Natural killer cell (primary cell): ENCODE measurements around the gene RREB1. TPM values are rescaled to one million over a fixed set of nuclear protein-coding genes. Genes with fewer than 3 reads are reported as not detected.

ENCODE experiments used
- ATAC-seq, 3 donors: fragments of 150-1000 bp in 2 of 3; fragments of 200-7000 bp in 1 of 3; cut with Tn5 transposase; 1 replicate in 1 of 3; 2 replicates in 2 of 3; pipeline ENCODE4 v1.10.0; 2021; ENCODE audit warnings: mild to moderate bottlenecking in 2 of 3, moderate library complexity in 2 of 3
- DNase-seq, 2 donors: peaks; one replicate each; pipeline versions ENCODE4 v3.0.0 to v3.0.0-alpha.2; 2013 to 2021; ENCODE audit warnings: mixed read lengths in 1 of 2
- H3K27ac ChIP-seq: one replicate; pipeline ENCODE4 v1.5.1; 2013; ENCODE audit warnings: mild to moderate bottlenecking, low read length
- H3K27me3 ChIP-seq: one replicate; pipeline ENCODE4 v1.6.1; 2013; ENCODE audit warnings: low read length; ENCODE audit not compliant: control insufficient read depth, insufficient read depth
- H3K36me3 ChIP-seq: one replicate; pipeline ENCODE4 v1.6.1; 2013; ENCODE audit warnings: low read length; ENCODE audit not compliant: control insufficient read depth, insufficient read depth
- H3K4me1 ChIP-seq: one replicate; pipeline ENCODE4 v1.6.1; 2013; ENCODE audit warnings: low read length; ENCODE audit not compliant: control insufficient read depth, insufficient read depth
- H3K4me3 ChIP-seq: one replicate; pipeline ENCODE4 v1.5.1; 2013; ENCODE audit warnings: low read length
- H3K9me3 ChIP-seq: one replicate; pipeline ENCODE4 v1.6.1; 2013; ENCODE audit warnings: low read length; ENCODE audit not compliant: control insufficient read depth, insufficient read depth
- H3K27ac Mint-ChIP-seq, 2 donors: one replicate each; pipeline ENCODE4 v1.8.0; 2022; ENCODE audit warnings: mild to moderate bottlenecking in 2 of 2, mixed read lengths in 2 of 2, moderate library complexity in 1 of 2
- H3K27me3 Mint-ChIP-seq, 2 donors: one replicate each; pipeline ENCODE4 v1.8.0; 2022; ENCODE audit warnings: low read depth in 2 of 2, mixed read lengths in 2 of 2
- H3K36me3 Mint-ChIP-seq: one replicate; pipeline ENCODE4 v1.8.0; 2022; ENCODE audit warnings: mixed read lengths
- H3K4me1 Mint-ChIP-seq, 2 donors: one replicate each; pipeline ENCODE4 v1.8.0; 2022; ENCODE audit warnings: mixed read lengths in 2 of 2
- H3K4me3 Mint-ChIP-seq: one replicate; pipeline ENCODE4 v1.8.0; 2022; ENCODE audit warnings: mild to moderate bottlenecking, moderate library complexity, mixed read lengths
- H3K9me3 Mint-ChIP-seq, 2 donors: one replicate each; pipeline ENCODE4 v1.8.0; 2022; ENCODE audit warnings: mixed read lengths in 2 of 2
- WGBS: methylation state at CpG from one replicate; pipeline ENCODE4 v1.1.7; 2013; ENCODE audit warnings: missing lambda C conversion rate; ENCODE audit not compliant: insufficient coverage; 5-methylcytosine and 5-hydroxymethylcytosine counted together
- intact Hi-C: fragments of 100-400 bp; cut with micrococcal nuclease; formaldehyde crosslinking; loops from one replicate; pipeline ENCODE4 v1.14.2; 2022
- total RNA-seq, 4 donors: library from RNA; stranded (reverse); fragments of 120-200 nt in 1 of 4; gene quantifications; one replicate each; pipeline versions ENCODE4 v1.2.3 to v1.2.4, GENCODE V29; 2013 to 2022
- TF ChIP-seq, protein P1 (sequence below): fragments of 200-600 bp; IDR thresholded peaks from one replicate; pipeline ENCODE4 v1.8.0; 2022; ENCODE audit warnings: antibody characterized with exemption

RREB1 gene
- total RNA-seq, 3 donors from 2014 or later (not counting 1 experiment from before 2014, with no cell fraction given): 42.2 to 51.8 (median 44.0) TPM

GRCh38 chr6:7129784-7130569 is 22.2 kb downstream of the RREB1 start:
- 80% methylated on average over 9 of the region's 9 CpGs for WGBS
- TF ChIP-seq, protein P1, sequence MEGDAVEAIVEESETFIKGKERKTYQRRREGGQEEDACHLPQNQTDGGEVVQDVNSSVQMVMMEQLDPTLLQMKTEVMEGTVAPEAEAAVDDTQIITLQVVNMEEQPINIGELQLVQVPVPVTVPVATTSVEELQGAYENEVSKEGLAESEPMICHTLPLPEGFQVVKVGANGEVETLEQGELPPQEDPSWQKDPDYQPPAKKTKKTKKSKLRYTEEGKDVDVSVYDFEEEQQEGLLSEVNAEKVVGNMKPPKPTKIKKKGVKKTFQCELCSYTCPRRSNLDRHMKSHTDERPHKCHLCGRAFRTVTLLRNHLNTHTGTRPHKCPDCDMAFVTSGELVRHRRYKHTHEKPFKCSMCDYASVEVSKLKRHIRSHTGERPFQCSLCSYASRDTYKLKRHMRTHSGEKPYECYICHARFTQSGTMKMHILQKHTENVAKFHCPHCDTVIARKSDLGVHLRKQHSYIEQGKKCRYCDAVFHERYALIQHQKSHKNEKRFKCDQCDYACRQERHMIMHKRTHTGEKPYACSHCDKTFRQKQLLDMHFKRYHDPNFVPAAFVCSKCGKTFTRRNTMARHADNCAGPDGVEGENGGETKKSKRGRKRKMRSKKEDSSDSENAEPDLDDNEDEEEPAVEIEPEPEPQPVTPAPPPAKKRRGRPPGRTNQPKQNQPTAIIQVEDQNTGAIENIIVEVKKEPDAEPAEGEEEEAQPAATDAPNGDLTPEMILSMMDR: no peak
- peak in 2 of 3 donors; percentile 42 to 48 for ATAC-seq
- H3K4me1 Mint-ChIP-seq: peaks cover 44 to 68% of the 10 kb centered on the region in 2 donors
- Histone ChIP-seq H3K9me3 (no peaks in the 10 kb centered on the region), H3K4me3 (no peak overlapping the region), H3K36me3 (no peaks in the 10 kb centered on the region), H3K27ac (no peak overlapping the region), H3K4me1 (peaks cover 26% of the 10 kb centered on the region), H3K27me3 (no peaks in the 10 kb centered on the region)
- DNase-seq: no peak
- no peaks in the 10 kb centered on the region for H3K36me3 Mint-ChIP-seq
- peak overlapping the region; percentile 53 to 80 for H3K27ac Mint-ChIP-seq
- H3K27me3 Mint-ChIP-seq: no peaks in the 10 kb centered on the region
- no peak overlapping the region for H3K4me3 Mint-ChIP-seq
- intact Hi-C loops: no loop called here
- no peaks in the 10 kb centered on the region for H3K9me3 Mint-ChIP-seq

DNA sequence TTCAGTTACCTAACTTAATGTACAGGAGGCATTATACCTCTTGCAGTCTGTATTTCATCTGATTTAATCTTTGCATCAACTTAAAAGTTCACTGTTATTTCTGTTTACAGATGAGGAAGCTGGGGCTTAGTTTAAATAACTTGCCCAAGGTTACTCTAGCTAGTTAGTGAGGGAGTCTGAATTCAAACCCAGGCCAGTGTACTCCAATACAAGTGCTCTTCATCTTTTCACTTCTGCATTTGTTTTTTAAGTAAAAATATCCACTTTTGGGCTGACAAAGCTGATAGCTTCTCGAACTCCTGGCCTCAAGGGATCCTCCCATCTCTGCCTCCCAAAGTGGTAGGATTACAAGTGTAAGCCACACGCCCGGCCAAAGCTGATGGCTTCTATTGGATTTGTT is 23.6 kb downstream of the RREB1 start:
- DNase-seq (no peak), ATAC-seq (no peak)
- H3K27me3 ChIP-seq: no peaks in the 10 kb centered on the region
- intact Hi-C loops: no loop called here
- H3K36me3 ChIP-seq: no peaks in the 10 kb centered on the region
- H3K36me3 Mint-ChIP-seq: no peaks in the 10 kb centered on the region
- peaks cover 43 to 66% of the 10 kb centered on the region in 2 donors for H3K4me1 Mint-ChIP-seq
- TF ChIP-seq, protein P1: no peak
- H3K9me3 Mint-ChIP-seq: no peaks in the 10 kb centered on the region
- 98% methylated on average over 3 of the region's 3 CpGs for WGBS
- no peaks in the 10 kb centered on the region for H3K27me3 Mint-ChIP-seq
- no peak overlapping the region for H3K4me3 Mint-ChIP-seq
- H3K27ac Mint-ChIP-seq: no peak overlapping the region
- no peak overlapping the region for H3K27ac ChIP-seq
- no peak overlapping the region for H3K4me3 ChIP-seq
- H3K4me1 ChIP-seq: peaks cover 26% of the 10 kb centered on the region
- H3K9me3 ChIP-seq: no peaks in the 10 kb centered on the region

DNA sequence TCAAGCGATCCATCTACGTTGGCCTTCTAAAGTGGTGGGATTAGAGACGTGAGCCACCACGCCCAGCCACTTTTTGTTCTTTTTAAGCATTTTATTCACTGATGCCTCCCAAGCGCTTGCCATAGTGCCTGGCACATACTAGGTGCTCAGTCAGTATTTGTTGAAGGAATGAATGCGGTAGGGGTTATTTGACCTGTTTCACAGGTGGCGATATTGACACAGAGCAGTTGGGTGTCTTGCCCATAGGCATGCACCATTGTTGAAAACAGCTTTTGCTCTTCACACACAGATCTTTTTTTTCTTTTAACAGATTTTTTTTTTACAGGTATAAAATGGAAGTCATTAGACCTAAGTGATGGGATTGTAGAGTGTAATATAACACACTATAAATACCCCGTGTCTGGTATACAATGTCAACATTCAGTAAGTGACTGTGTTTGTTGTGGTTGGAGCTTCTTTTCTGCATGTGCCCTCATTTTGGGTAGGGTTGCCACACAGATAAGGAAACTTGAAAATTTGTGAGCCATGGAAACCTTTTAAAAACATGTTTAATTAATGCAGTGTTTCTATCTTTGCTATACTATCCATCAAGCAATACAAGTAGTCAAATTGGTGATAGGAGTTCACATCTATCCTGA is 24.8 kb downstream of the RREB1 start:
- no peak for ATAC-seq
- H3K4me3 ChIP-seq: no peak overlapping the region
- H3K36me3 ChIP-seq: no peaks in the 10 kb centered on the region
- Mint-ChIP-seq H3K4me1 (peaks cover 45 to 62% of the 10 kb centered on the region in 2 donors), H3K9me3 (no peaks in the 10 kb centered on the region), H3K27me3 (no peaks in the 10 kb centered on the region), H3K36me3 (no peaks in the 10 kb centered on the region), H3K4me3 (no peak overlapping the region), H3K27ac (no peak overlapping the region)
- no peak for DNase-seq
- WGBS: over 99% methylated on average over 7 of the region's 8 CpGs
- H3K27ac ChIP-seq: no peak overlapping the region
- intact Hi-C loops: no loop called here
- H3K4me1 ChIP-seq: peaks cover 33% of the 10 kb centered on the region
- TF ChIP-seq, protein P1: no peak
- no peaks in the 10 kb centered on the region for H3K9me3 ChIP-seq
- no peaks in the 10 kb centered on the region for H3K27me3 ChIP-seq
